Mesenchymal stem cell (in vitro differentiated cells and primary cell): ENCODE measurements around the gene AGAP1.
A peak's percentile ranks its signal among the peaks of the same experiment; 100 is the strongest.

Source experiments
- DNase-seq: peaks from one replicate; pipeline ENCODE4 v3.0.0-alpha.2; 2013
- H2AFZ ChIP-seq: one replicate; pipeline ENCODE4 v1.6.1; 2013; ENCODE audit warnings: low read depth, mild to moderate bottlenecking, control low read depth, inconsistent platforms, low read length, moderate library complexity
- H2AK5ac ChIP-seq: 2 replicates; pipeline ENCODE4 v1.6.1; 2013; ENCODE audit warnings: low read length, moderate library complexity, mild to moderate bottlenecking, inconsistent platforms; ENCODE audit not compliant: severe bottlenecking
- H2BK120ac ChIP-seq: one replicate; pipeline ENCODE4 v1.6.1; 2013; ENCODE audit warnings: low read depth, mild to moderate bottlenecking, inconsistent platforms, low read length, moderate library complexity
- H2BK12ac ChIP-seq, 2 experiments: one replicate each; pipeline ENCODE4 v1.6.1; 2013; ENCODE audit warnings: inconsistent platforms in 2 of 2, low read length in 2 of 2, mild to moderate bottlenecking in 2 of 2, moderate library complexity in 2 of 2, control low read depth in 1 of 2
- H2BK15ac ChIP-seq: one replicate; pipeline ENCODE4 v1.6.1; 2013; ENCODE audit warnings: mild to moderate bottlenecking, low read depth, inconsistent platforms; ENCODE audit not compliant: poor library complexity, severe bottlenecking
- H2BK5ac ChIP-seq: 2 replicates; pipeline ENCODE4 v1.6.1; 2013; ENCODE audit warnings: low read depth, mild to moderate bottlenecking, low read length, control low read depth, inconsistent platforms; ENCODE audit not compliant: poor library complexity, severe bottlenecking
- H3K14ac ChIP-seq, 2 experiments: one replicate each; pipeline ENCODE4 v1.6.1; 2013; ENCODE audit warnings: inconsistent platforms in 2 of 2, low read length in 2 of 2, control low read depth in 1 of 2, mild to moderate bottlenecking in 1 of 2, moderate library complexity in 1 of 2
- H3K18ac ChIP-seq, 2 experiments: one replicate each; pipeline ENCODE4 v1.6.1; 2013; ENCODE audit warnings: inconsistent platforms in 2 of 2, low read length in 2 of 2, control low read depth in 1 of 2, low read depth in 1 of 2, mild to moderate bottlenecking in 1 of 2
- H3K23ac ChIP-seq, 2 experiments: one replicate each; pipeline ENCODE4 v1.6.1; 2013; ENCODE audit warnings: inconsistent platforms in 2 of 2, low read length in 2 of 2, mild to moderate bottlenecking in 2 of 2, moderate library complexity in 2 of 2, control low read depth in 1 of 2
- H3K27ac ChIP-seq: 2 replicates; pipeline ENCODE4 v1.5.1; 2013; ENCODE audit warnings: mild to moderate bottlenecking, moderate library complexity, low read length, control low read depth, inconsistent platforms; ENCODE audit not compliant: poor library complexity, severe bottlenecking
- H3K27me3 ChIP-seq, 2 experiments: 2 replicates each; pipeline versions ENCODE4 v1.6.1 to v1.7.0; 2013; ENCODE audit warnings: low read length in 2 of 2, mild to moderate bottlenecking in 2 of 2, moderate library complexity in 2 of 2, control low read depth in 1 of 2, inconsistent platforms in 1 of 2; ENCODE audit not compliant: control insufficient read depth in 1 of 2, insufficient read depth in 1 of 2
- H3K36me3 ChIP-seq, 2 experiments: 2 replicates each; pipeline versions ENCODE4 v1.6.1 to v1.7.0; 2013; ENCODE audit warnings: low read length in 2 of 2, control low read depth in 1 of 2, inconsistent platforms in 1 of 2, low read depth in 1 of 2, mild to moderate bottlenecking in 1 of 2; ENCODE audit not compliant: insufficient read depth in 2 of 2, control insufficient read depth in 1 of 2
- H3K4ac ChIP-seq, 2 experiments: one replicate each; pipeline ENCODE4 v1.6.1; 2013; ENCODE audit warnings: inconsistent platforms in 2 of 2, low read length in 2 of 2, mild to moderate bottlenecking in 2 of 2, moderate library complexity in 2 of 2, control low read depth in 1 of 2, low read depth in 1 of 2
- H3K4me1 ChIP-seq: 2 replicates; pipeline ENCODE4 v1.6.1; 2013; ENCODE audit warnings: low read depth, low read length, control low read depth; ENCODE audit not compliant: control insufficient read depth, insufficient read depth
- H3K4me2 ChIP-seq: 2 replicates; pipeline ENCODE4 v1.6.1; 2013; ENCODE audit warnings: low read length, mild to moderate bottlenecking, inconsistent platforms; ENCODE audit not compliant: poor library complexity, severe bottlenecking
- H3K4me3 ChIP-seq, 2 experiments: 2 replicates each; pipeline versions ENCODE4 v1.5.1 to v1.7.0; 2013; ENCODE audit warnings: low read length in 2 of 2, mild to moderate bottlenecking in 2 of 2, control low read depth in 1 of 2, low read depth in 1 of 2; ENCODE audit not compliant: insufficient read depth in 1 of 2
- H3K79me1 ChIP-seq: replicated peaks from 2 replicates; pipeline ENCODE4 v1.6.1; 2013; ENCODE audit warnings: mild to moderate bottlenecking, control low read depth, low read length, inconsistent platforms; ENCODE audit not compliant: poor library complexity, severe bottlenecking
- H3K9ac ChIP-seq: 2 replicates; pipeline ENCODE4 v1.7.0; 2013; ENCODE audit warnings: mild to moderate bottlenecking, low read length, moderate library complexity
- H3K9me3 ChIP-seq: 2 replicates; pipeline ENCODE4 v1.7.0; 2013; ENCODE audit warnings: mild to moderate bottlenecking, low read length; ENCODE audit not compliant: control insufficient read depth
- H4K8ac ChIP-seq: one replicate; pipeline ENCODE4 v1.6.1; 2013; ENCODE audit warnings: inconsistent platforms, mild to moderate bottlenecking, low read length, moderate library complexity
- H4K91ac ChIP-seq: one replicate; pipeline ENCODE4 v1.6.1; 2013; ENCODE audit warnings: mild to moderate bottlenecking, low read length, inconsistent platforms
- WGBS: methylation state at CpG from one replicate; pipeline ENCODE4 v1.1.7; 2013; ENCODE audit warnings: mixed read lengths; 5-methylcytosine and 5-hydroxymethylcytosine counted together

Gene AGAP1

GRCh38 chr2:235613649-235614048 is 119.8 kb downstream of the AGAP1 start:
- no peak overlapping the region for H3K4me2 ChIP-seq
- no peaks in the 10 kb centered on the region for H3K36me3 ChIP-seq
- peaks cover 45% of the 10 kb centered on the region for H3K79me1 ChIP-seq
- no peak overlapping the region for H3K4me3 ChIP-seq
- H4K8ac ChIP-seq = peak overlapping the region; percentile 71
- H3K4me1 ChIP-seq = peaks cover 19% of the 10 kb centered on the region
- H3K4ac ChIP-seq = no peak overlapping the region
- DNase-seq = no peak
- no peak overlapping the region for H2AK5ac ChIP-seq
- H2BK15ac ChIP-seq = no peak overlapping the region
- no peaks in the 10 kb centered on the region for H3K27me3 ChIP-seq
- H2BK12ac ChIP-seq = no peak overlapping the region
- no peak overlapping the region for H2BK120ac ChIP-seq
- no peaks in the 10 kb centered on the region for H3K9me3 ChIP-seq
- 85% methylated on average over 6 of the region's 6 CpGs for WGBS
- H2BK5ac ChIP-seq = no peak overlapping the region
- no peak overlapping the region for H2AFZ ChIP-seq
- H3K18ac ChIP-seq = no peak overlapping the region
- H4K91ac ChIP-seq = no peak overlapping the region
- no peak overlapping the region for H3K23ac ChIP-seq
- H3K9ac ChIP-seq = no peak overlapping the region
- H3K14ac ChIP-seq = no peak overlapping the region
- no peak overlapping the region for H3K27ac ChIP-seq

- H3K79me1 ChIP-seq = peaks cover 45% of the 10 kb centered on the region
Measured at GRCh38 chr2:235614176-235614860, 120.5 kb downstream of the AGAP1 start.

GRCh38 chr2:235614900-235615712 is 121.3 kb downstream of the AGAP1 start:
- Histone ChIP-seq H3K14ac (peak overlapping the region in 1 of 2 experiments; percentile 13), H3K4me1 (peaks cover 19% of the 10 kb centered on the region), H2BK120ac (no peak overlapping the region), H2AK5ac (peak overlapping the region; percentile 91), H3K27ac (peak overlapping the region; percentile 66), H2BK5ac (no peak overlapping the region), H3K4ac (no peak overlapping the region), H3K79me1 (peaks cover 46% of the 10 kb centered on the region), H3K9me3 (no peaks in the 10 kb centered on the region), H2BK12ac (peak overlapping the region in 1 of 2 experiments; percentile 4), H3K23ac (no peak overlapping the region), H3K4me3 (peak overlapping the region in 1 of 2 experiments; percentile 12), H3K18ac (no peak overlapping the region), H3K36me3 (peaks cover 0 to 3% of the 10 kb centered on the region in 2 experiments), H2AFZ (no peak overlapping the region), H3K27me3 (no peaks in the 10 kb centered on the region), H4K91ac (peak overlapping the region; percentile 60), H3K4me2 (peak overlapping the region; percentile 40), H4K8ac (no peak overlapping the region), H3K9ac (peak overlapping the region; percentile 89), H2BK15ac (no peak overlapping the region)
- WGBS = 91% methylated on average over 10 of the region's 11 CpGs
- peak; percentile 19 for DNase-seq

More at GRCh38 chr2:235614176-235614860, 120.5 kb downstream of the AGAP1 start:
- 91% methylated on average over 14 of the region's 14 CpGs for WGBS
- Histone ChIP-seq H3K27ac (no peak overlapping the region), H3K23ac (no peak overlapping the region), H4K8ac (no peak overlapping the region), H3K9ac (peak overlapping the region; percentile 89), H2BK15ac (no peak overlapping the region), H2AFZ (no peak overlapping the region), H2BK5ac (no peak overlapping the region), H2AK5ac (peak overlapping the region; percentile 91), H2BK120ac (no peak overlapping the region), H3K27me3 (no peaks in the 10 kb centered on the region), H4K91ac (no peak overlapping the region), H2BK12ac (no peak overlapping the region), H3K4me3 (peak overlapping the region in 1 of 2 experiments; percentile 19), H3K9me3 (no peaks in the 10 kb centered on the region), H3K4me2 (no peak overlapping the region), H3K18ac (no peak overlapping the region), H3K14ac (no peak overlapping the region), H3K4me1 (peaks cover 19% of the 10 kb centered on the region), H3K4ac (no peak overlapping the region), H3K36me3 (no peaks in the 10 kb centered on the region)
- no peak for DNase-seq

GRCh38 chr2:235616885-235617284 is 123.0 kb downstream of the AGAP1 start:
- Histone ChIP-seq H3K4me2 (no peak overlapping the region), H3K23ac (no peak overlapping the region), H3K9me3 (no peaks in the 10 kb centered on the region), H3K14ac (no peak overlapping the region), H3K36me3 (peaks cover 0 to 3% of the 10 kb centered on the region in 2 experiments), H4K8ac (no peak overlapping the region), H3K79me1 (peaks cover 46% of the 10 kb centered on the region), H4K91ac (no peak overlapping the region), H2BK5ac (no peak overlapping the region), H3K4me1 (peaks cover 22% of the 10 kb centered on the region), H2BK12ac (no peak overlapping the region), H3K9ac (peak overlapping the region; percentile 87), H3K18ac (no peak overlapping the region), H3K4ac (no peak overlapping the region), H2BK120ac (no peak overlapping the region), H3K27me3 (no peaks in the 10 kb centered on the region), H3K27ac (no peak overlapping the region), H2BK15ac (no peak overlapping the region), H2AFZ (no peak overlapping the region), H3K4me3 (peak overlapping the region in 1 of 2 experiments; percentile 52), H2AK5ac (no peak overlapping the region)
- WGBS = 97% methylated on average over 2 of the region's 2 CpGs
- no peak for DNase-seq
